ENCODE data around the gene TTLL9.

GRCh38 chr20:31945319-31945718 is 74.9 kb downstream of the TTLL9 start:
- TF ChIP-seq EZH2 (IDR thresholded peaks at IDR 0.05; ENCODE audit: borderline replicate concordance, insufficient read depth, low read length, poor library complexity, severe bottlenecking) (no peak), RAD21 (conservative IDR thresholded peaks at IDR 0.05) (no peak), CTCF (IDR thresholded peaks at IDR 0.05; ENCODE audit: poor library complexity, severe bottlenecking) (no peak), REST (IDR thresholded peaks at IDR 0.05; ENCODE audit: borderline replicate concordance) (no peak)

All from neural cell (in vitro differentiated cells).